GM10266 (cell line): ENCODE data around the gene EIF2A.

Source experiments
- DNase-seq: peaks from one replicate; pipeline ENCODE4 v3.0.0; 2012; ENCODE audit errors: extremely low spot score
- TF ChIP-seq, protein P1 (sequence below): IDR thresholded peaks from 2 replicates; pipeline ENCODE4 v1.5.1; 2012; ENCODE audit warnings: mild to moderate bottlenecking, low read depth; ENCODE audit not compliant: control insufficient read depth, insufficient read depth; ENCODE audit errors: missing control alignments

The EIF2A gene

DNA sequence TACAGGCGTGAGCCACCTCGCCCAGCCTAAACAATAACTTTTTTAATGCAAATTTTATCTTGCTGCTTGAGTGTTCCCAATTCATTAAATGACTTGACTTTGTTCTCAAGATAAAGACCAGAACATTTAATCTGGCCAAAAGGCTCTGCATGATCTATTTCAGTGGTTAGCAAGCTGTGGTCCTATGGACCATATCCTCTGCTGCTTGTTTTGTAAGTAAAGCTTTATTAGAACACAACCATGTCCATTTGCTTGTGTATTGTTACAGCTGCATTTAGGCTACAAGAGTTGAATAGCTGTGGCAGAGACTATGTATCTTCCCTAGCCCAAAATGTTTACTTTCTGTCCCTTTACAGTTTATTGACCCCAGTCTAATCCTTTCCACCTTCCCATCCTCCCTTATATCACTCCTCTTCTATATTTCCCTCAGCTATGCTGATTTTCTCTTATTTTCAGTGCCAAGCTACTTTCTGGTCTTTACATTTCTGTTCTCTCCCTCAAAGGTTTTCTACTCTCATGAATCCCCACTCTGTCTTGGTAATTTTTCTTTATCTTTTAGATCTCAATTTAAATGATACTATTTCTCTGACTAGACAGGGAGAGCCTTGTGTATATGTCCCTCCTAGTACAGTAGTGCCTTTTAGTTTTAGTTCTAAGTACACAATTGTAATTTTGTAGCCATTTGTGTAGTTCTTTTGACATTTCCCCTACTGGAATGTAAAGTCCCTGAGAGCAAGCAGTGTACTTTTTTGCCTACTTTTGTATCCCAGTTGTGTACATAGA lies 79.8 kb downstream of the EIF2A start:
- no peak for DNase-seq
- TF ChIP-seq, protein P1, sequence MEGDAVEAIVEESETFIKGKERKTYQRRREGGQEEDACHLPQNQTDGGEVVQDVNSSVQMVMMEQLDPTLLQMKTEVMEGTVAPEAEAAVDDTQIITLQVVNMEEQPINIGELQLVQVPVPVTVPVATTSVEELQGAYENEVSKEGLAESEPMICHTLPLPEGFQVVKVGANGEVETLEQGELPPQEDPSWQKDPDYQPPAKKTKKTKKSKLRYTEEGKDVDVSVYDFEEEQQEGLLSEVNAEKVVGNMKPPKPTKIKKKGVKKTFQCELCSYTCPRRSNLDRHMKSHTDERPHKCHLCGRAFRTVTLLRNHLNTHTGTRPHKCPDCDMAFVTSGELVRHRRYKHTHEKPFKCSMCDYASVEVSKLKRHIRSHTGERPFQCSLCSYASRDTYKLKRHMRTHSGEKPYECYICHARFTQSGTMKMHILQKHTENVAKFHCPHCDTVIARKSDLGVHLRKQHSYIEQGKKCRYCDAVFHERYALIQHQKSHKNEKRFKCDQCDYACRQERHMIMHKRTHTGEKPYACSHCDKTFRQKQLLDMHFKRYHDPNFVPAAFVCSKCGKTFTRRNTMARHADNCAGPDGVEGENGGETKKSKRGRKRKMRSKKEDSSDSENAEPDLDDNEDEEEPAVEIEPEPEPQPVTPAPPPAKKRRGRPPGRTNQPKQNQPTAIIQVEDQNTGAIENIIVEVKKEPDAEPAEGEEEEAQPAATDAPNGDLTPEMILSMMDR: no peak

DNA sequence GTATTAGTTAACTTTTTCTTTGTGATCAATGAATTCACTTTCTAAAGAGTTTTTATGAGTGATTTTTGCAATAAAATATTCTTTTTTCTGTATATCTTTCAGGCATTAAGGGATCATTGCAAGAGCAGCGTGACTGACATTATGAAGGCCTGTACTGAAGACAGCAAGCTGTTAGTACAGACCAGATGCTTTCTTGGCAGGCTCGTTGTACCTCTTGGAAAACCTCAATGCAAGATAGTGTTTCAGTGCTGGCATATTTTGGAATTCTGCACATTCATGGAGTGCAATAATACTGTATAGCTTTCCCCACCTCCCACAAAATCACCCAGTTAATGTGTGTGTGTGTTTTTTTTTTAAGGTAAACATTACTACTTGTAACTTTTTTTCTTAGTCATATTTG lies 81.0 kb downstream of the EIF2A start:
- DNase-seq: no peak
- TF ChIP-seq, protein P1: no peak

DNA sequence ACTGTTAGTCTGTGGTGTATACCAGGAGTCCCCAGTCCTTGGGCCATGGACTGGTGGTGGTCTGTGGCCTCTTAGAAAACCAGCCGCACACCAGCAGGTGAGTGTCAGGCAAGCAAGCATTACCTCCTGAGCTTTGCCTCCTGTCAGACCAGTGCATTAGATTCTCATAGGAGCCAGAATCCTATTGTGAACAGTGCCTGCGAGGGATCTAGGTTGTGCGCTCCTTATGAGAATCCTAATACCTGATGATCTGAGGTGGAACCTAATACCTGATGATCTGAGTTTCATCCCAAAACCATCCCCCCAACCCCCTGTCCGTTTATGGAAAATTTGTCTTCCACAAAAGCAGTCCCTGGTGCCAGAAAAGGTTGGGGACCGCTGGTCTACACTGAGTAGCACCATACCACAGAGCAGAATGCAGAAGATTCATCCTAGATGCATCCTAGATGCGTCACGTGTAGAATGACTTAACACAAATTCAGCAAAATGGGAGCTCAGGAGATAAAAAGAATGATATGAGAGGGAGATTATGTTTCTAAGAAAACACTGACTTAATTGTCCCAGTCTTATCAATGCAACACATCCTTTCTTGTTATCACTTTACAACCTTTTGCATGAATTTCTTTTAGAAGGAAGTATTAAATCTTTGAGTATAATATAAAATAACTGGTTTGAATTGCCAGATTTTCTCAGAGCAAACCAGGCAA lies 85.1 kb downstream of the EIF2A start:
- no peak for DNase-seq
- TF ChIP-seq, protein P1: no peak

DNA sequence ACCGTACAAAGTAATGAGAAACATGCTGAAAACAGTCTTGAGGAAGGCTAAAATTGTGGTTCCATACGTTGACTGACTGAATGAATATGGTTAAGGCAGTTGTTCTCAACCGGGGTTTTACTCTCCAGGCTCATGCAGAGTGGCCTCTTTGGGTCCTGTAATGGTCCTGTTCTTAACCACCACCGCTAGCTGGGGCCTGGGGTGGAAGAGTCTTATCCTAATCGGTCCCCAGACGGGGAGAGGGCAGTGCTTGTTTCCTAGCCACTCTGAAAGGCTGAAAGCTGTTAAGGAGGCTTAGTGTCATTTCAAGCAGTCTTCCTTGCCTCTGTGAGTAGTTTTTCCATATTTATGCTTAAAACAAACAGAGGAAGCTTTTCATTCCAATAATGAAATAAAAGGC lies 88.5 kb downstream of the EIF2A start:
- DNase-seq: no peak
- TF ChIP-seq, protein P1: no peak

DNA sequence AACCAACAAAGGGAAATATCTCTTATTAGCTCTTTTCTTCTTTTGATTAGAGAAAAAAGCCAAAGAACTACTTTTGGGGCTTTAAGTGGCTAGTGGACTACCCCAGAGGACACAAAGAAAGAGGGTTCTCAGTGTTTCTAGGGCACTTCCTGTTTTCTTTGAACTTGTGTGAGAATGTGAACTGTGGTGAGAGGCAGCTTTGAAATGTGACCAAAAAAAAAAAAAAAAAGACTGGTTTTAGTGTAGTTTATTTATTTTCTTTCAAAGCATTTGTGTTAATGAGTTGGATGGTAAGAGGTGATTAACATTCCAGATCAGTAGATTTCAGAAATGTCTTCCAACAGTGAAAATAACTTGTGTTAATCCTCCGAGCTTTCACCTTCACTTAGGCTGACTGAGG lies 88.9 kb downstream of the EIF2A start:
- DNase-seq: peak; percentile 47

More for the DNA sequence above, 88.9 kb downstream of the EIF2A start:
- TF ChIP-seq, protein P1: no peak
